Parathyroid adenoma (tissue), 2 donors: Measurements from ENCODE around the gene WASL.
A peak's percentile ranks its signal among the peaks of the same experiment; 100 is the strongest.

Experiments used
- H2AFZ ChIP-seq: fragments of 300-600 bp; sonication (generic); one replicate; pipeline ENCODE4 v1.7.0; 2017; ENCODE audit warnings: antibody characterized with exemption, mild to moderate bottlenecking
- H3K27ac ChIP-seq: fragments of 300-600 bp; sonication (generic); one replicate; pipeline ENCODE4 v1.7.0; 2017
- H3K27me3 ChIP-seq: fragments of 300-600 bp; sonication (generic); one replicate; pipeline ENCODE4 v1.7.0; 2017; ENCODE audit warnings: low read length; ENCODE audit not compliant: control insufficient read depth, insufficient read depth
- H3K36me3 ChIP-seq: fragments of 300-600 bp; sonication (generic); one replicate; pipeline ENCODE4 v1.7.0; 2017; ENCODE audit warnings: low read length; ENCODE audit not compliant: control insufficient read depth, insufficient read depth
- H3K4me1 ChIP-seq: fragments of 300-600 bp; sonication (generic); one replicate; pipeline ENCODE4 v1.7.0; 2017; ENCODE audit warnings: control low read depth
- H3K4me2 ChIP-seq: fragments of 300-600 bp; sonication (generic); one replicate; pipeline ENCODE4 v1.7.0; 2017; ENCODE audit warnings: low read length
- H3K4me3 ChIP-seq: fragments of 300-600 bp; sonication (generic); one replicate; pipeline ENCODE4 v1.7.0; 2017; ENCODE audit warnings: low read depth, low read length
- H3K79me2 ChIP-seq: fragments of 300-600 bp; sonication (generic); one replicate; pipeline ENCODE4 v1.7.0; 2017; ENCODE audit warnings: control low read depth
- H3K9ac ChIP-seq: fragments of 300-600 bp; sonication (generic); one replicate; pipeline ENCODE4 v1.7.0; 2017; ENCODE audit warnings: mild to moderate bottlenecking
- H3K9me3 ChIP-seq: fragments of 300-600 bp; sonication (generic); one replicate; pipeline ENCODE4 v1.7.0; 2017; ENCODE audit warnings: low read length; ENCODE audit not compliant: control insufficient read depth
- TF ChIP-seq, protein P1 (sequence below): fragments of 300-600 bp; sonication (generic); IDR thresholded peaks from one replicate; pipeline ENCODE4 v1.7.0; 2017; ENCODE audit warnings: antibody characterized with exemption, mild to moderate bottlenecking
- donor health status: primary hyperparathyroidism.

WASL gene

DNA sequence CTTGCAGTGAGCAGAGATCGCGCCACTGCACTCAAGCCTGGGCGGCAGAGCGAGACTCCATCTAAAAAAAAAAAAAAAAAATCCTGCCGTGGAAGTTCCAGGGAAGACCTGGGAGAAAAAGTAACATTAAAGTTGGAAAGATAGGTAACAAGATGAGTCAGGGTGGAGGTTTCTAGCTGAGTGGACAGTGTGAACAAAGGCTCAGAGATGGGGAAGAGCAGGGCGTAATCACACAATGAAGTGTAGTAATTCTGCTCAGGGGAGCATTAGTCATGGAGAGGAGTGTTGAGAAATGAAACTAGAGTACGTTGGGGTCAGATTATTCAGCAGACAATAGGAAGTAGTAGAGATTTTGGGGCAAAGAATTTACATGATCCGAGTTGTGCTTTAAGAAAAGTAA is 21.6 kb upstream of the WASL start:
- H3K9me3 ChIP-seq: no peaks in the 10 kb centered on the region

DNA sequence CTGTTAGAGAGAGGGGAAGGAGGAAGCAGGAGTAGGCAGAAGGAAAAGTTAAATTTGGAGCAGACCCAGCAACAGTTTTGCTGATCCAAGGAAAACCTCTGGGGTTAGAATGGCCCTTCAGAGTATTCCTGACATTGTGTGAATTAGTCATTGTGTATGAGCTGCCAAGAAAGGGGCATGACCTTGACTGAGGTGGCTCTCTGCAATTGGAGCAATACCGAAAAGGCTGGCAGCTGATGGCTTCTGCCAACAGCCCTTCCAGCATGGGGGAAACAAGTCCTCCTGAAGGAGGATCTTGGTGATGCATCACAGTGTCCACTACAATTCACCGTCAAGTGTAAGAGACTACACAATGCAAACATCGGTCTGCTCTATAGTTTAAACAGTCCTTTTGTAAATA is 20.6 kb upstream of the WASL start:
- peak overlapping the region; percentile 9 for H2AFZ ChIP-seq
- H3K9ac ChIP-seq: no peak overlapping the region
- H3K27me3 ChIP-seq: no peaks in the 10 kb centered on the region
- H3K36me3 ChIP-seq: no peaks in the 10 kb centered on the region
- H3K27ac ChIP-seq: no peak overlapping the region
- H3K79me2 ChIP-seq: no peaks in the 10 kb centered on the region
- H3K9me3 ChIP-seq: no peaks in the 10 kb centered on the region
- H3K4me1 ChIP-seq: no peaks in the 10 kb centered on the region
- TF ChIP-seq, protein P1, sequence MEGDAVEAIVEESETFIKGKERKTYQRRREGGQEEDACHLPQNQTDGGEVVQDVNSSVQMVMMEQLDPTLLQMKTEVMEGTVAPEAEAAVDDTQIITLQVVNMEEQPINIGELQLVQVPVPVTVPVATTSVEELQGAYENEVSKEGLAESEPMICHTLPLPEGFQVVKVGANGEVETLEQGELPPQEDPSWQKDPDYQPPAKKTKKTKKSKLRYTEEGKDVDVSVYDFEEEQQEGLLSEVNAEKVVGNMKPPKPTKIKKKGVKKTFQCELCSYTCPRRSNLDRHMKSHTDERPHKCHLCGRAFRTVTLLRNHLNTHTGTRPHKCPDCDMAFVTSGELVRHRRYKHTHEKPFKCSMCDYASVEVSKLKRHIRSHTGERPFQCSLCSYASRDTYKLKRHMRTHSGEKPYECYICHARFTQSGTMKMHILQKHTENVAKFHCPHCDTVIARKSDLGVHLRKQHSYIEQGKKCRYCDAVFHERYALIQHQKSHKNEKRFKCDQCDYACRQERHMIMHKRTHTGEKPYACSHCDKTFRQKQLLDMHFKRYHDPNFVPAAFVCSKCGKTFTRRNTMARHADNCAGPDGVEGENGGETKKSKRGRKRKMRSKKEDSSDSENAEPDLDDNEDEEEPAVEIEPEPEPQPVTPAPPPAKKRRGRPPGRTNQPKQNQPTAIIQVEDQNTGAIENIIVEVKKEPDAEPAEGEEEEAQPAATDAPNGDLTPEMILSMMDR: no peak
- no peak overlapping the region for H3K4me3 ChIP-seq
- no peak overlapping the region for H3K4me2 ChIP-seq

More for the DNA sequence above, 21.6 kb upstream of the WASL start:
- Histone ChIP-seq H3K9ac (no peak overlapping the region), H2AFZ (no peak overlapping the region), H3K4me3 (no peak overlapping the region), H3K4me1 (no peaks in the 10 kb centered on the region), H3K27ac (no peak overlapping the region), H3K4me2 (no peak overlapping the region), H3K36me3 (no peaks in the 10 kb centered on the region), H3K79me2 (no peaks in the 10 kb centered on the region), H3K27me3 (no peaks in the 10 kb centered on the region)
- TF ChIP-seq, protein P1: no peak

DNA sequence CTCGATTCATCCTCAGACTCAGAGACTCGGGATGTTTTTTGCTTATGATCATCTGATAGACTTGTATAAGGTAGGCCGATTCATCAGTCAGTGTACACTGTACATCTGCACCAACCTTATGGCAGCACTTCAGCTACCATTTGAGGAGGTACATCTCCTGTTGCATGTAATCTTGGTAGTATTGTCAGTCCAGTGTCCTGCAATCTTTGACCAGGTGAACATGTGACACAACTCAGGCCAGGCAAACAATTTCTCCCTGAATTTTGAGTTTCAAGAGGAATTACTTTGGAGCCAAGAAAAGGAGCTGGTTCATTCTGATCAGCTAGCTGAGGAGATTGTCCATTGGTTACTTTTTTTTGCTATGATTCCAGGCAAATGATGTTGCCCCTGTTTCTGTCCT is 19.7 kb upstream of the WASL start:
- Histone ChIP-seq H3K79me2 (no peaks in the 10 kb centered on the region), H3K27me3 (no peaks in the 10 kb centered on the region), H3K9me3 (no peaks in the 10 kb centered on the region), H3K9ac (no peak overlapping the region), H3K4me1 (no peaks in the 10 kb centered on the region), H3K4me3 (no peak overlapping the region), H3K4me2 (no peak overlapping the region), H3K36me3 (no peaks in the 10 kb centered on the region), H3K27ac (no peak overlapping the region), H2AFZ (no peak overlapping the region)
- TF ChIP-seq, protein P1: no peak

DNA sequence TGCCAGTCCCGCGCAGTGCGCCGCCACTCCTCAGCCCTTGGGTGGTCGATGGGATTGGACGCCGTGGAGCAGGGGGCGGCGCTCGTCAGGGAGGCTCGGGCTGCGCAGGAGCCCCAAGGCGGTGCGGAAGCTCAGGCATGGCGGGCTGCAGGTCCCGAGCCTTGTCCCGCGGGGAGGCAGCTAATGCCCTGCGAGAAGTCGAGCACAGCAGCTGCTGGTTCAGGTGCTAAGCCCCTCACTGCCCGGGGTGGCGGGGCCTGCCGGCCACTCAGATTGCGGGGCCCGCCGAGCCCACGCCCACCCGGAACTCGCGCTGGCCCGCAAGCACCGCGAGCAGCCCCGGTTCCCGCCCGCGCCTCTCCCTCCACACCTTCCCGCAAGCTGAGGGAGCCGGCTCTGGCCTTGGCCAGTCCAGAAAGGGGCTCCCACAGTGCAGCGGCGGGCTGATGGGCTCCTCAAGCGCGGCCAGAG is 14.4 kb upstream of the WASL start:
- no peak overlapping the region for H3K4me3 ChIP-seq

DNA sequence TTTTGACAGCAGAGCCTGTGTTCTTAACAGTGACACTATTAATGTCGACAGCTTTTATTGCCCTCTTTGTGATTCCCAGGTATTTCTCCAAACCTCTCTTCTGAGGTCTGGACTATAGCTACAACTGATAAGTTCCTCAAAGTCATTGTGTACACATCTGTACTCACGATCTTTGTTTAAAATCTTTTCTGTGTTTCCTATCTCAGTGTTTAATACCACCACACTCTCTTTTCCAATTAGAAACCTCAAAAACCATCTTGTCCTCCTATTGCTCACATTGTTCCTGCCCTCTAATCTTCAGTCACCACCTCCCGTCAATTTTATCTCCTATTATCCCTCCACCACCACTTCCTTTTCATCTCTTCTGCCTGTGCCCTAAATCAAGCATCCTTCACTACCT is 12.9 kb upstream of the WASL start:
- H3K4me2 ChIP-seq: no peak overlapping the region
- no peak overlapping the region for H3K4me3 ChIP-seq
- no peaks in the 10 kb centered on the region for H3K9me3 ChIP-seq
- H3K4me1 ChIP-seq: no peaks in the 10 kb centered on the region
- TF ChIP-seq, protein P1: no peak
- no peak overlapping the region for H3K9ac ChIP-seq
- no peak overlapping the region for H3K27ac ChIP-seq
- no peaks in the 10 kb centered on the region for H3K27me3 ChIP-seq
- no peaks in the 10 kb centered on the region for H3K79me2 ChIP-seq
- no peaks in the 10 kb centered on the region for H3K36me3 ChIP-seq
- H2AFZ ChIP-seq: no peak overlapping the region

More for the DNA sequence above, 14.4 kb upstream of the WASL start:
- H3K79me2 ChIP-seq: no peaks in the 10 kb centered on the region
- no peak overlapping the region for H3K27ac ChIP-seq
- H3K4me1 ChIP-seq: no peaks in the 10 kb centered on the region
- no peak overlapping the region for H3K4me2 ChIP-seq
- TF ChIP-seq, protein P1: no peak
- H3K36me3 ChIP-seq: no peaks in the 10 kb centered on the region
- no peak overlapping the region for H2AFZ ChIP-seq
- no peak overlapping the region for H3K9ac ChIP-seq
- H3K9me3 ChIP-seq: no peaks in the 10 kb centered on the region
- H3K27me3 ChIP-seq: no peaks in the 10 kb centered on the region
